ENCODE data around the gene MMP24.
"Not testable (repeated sequence)": the region's sequence is repeated elsewhere in the genome, so short reads cannot be mapped to it uniquely, and the experiment has no call there.

The MMP24 gene

DNA sequence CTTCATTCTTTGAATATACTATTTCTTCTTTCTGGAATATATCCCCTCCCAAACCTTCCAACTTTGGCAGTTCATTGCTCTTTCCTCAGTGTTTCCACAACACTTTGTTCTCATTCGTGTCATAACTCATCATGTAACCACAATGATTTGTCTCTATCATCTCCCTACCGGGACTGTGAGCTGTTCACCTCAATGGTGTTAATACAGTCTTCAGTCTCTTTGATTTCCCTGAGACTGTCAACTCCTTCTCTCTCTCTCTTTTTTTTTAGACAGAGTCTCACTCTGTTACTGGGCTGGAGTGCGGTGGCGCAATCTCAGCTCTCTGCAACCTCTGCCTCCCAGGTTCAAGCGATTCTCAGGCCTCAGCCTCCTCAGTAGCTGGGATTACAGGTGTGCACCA lies 2.5 kb upstream of the MMP24 start:
- DNase-seq: no peak

DNA sequence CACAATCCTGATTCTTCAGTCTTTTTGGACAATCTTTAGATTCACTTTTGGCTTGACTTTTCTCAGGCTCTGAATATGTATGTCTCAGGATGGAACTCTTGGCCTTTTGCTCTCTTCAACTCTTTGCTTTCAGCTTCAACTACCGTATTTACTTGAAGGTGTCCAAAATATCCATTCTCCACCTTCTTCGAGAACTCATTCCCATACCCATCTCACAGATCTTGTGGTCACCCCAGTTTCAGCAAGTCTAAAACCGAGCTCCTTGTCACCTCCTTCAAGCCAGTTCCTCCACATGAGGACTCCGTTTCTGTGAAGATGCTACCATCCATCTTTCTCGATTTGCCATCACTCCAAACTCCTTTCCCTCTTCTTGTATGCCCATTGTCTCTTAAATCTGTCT lies 2.0 kb upstream of the MMP24 start:
- no peak for DNase-seq

DNA sequence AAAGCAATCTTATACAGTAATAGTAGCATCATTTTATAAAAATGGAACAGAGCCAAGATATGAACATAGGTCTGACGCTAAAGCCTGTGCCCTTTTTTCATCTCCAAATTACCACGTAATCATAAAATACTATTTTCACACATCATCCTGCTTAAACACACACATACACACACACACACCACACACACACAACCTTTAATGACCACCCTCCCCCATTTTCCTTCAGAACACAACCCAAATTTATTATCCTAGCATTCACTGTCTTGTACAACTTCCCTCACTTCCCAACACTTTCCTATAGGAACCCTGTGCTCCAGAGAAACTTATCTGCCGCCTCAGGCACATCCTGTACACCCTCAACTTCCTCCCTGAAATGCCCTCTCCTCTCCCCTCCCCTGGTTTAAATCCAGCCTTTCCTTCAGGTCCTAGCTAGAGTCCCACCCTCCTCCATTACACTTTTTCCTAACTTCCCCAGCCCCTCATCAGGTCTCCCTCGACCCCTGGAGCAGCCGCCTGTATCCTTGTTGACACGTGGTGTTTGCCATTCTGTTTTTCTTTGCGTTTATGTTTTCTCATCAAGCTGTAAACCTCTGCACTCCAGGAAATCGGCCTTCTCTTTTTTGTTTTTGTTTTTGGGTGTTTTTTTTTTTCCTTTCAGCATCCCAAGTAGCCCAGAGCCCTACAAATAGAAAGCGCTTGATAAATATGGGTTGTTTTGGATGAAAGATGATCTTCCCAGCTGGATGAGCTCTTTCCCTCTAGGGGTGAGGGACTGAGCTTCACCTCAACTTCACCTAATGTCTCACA lies 968 bp upstream of the MMP24 start:
- no peak for DNase-seq

DNA sequence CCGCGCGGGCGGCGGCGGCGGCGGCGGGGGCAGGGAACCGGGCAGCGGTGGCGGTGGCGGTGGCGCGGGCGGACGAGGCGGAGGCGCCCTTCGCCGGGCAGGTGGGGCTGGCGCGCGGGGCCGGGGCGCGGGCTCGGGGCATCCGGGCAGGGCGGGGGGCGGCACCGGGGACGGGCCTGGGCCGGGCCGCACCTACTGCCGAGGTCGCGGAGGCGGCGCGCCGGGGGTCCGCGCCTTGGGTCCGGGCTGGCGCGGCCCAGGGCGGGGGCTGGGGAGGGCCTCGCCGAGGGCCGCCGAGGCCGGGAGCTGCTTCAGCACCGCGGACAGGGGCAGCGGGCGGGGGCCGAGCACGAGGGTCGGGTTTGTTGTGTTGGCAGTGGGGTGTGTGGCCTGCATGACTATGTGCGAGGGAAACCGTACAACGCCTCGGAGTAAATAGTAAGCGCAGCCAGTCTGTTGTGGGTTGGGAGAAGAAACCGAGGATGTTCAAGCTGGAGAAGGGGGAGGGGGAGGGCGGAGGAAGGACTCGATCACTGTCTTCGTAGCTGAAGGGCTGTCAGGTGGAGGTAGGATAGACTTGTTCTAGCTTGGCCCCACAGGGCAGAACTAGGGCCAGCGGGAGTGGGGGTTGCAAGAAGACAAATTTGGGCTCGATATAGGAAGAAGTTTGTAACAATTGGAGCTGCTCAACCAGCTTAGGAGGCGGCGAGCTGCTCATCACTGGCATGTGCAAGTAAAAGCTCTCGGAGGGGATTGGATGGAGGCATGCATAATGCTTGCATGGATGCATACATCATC lies 593 bp downstream of the MMP24 start:
- DNase-seq: peak; percentile 56

DNA sequence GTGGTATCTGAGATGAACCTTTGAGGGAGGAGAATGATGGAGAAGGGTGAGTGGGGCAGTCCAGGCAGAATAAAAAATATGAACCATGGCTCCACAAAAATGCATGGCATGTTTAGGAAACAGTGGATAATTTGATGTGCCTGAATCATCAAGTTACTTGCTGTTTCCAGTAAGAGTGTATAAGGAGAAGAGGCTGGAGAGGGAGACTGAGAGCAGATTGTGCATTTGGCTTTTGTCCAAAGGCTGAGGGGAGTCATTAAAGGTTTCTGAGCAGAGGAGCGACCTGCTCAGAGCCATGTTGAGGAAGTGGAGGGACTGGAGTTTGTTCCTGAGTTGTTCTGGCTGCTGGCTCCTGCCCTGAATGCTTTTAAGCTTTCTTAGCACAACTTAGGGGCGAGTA lies 6.1 kb downstream of the MMP24 start:
- DNase-seq: no peak

DNA sequence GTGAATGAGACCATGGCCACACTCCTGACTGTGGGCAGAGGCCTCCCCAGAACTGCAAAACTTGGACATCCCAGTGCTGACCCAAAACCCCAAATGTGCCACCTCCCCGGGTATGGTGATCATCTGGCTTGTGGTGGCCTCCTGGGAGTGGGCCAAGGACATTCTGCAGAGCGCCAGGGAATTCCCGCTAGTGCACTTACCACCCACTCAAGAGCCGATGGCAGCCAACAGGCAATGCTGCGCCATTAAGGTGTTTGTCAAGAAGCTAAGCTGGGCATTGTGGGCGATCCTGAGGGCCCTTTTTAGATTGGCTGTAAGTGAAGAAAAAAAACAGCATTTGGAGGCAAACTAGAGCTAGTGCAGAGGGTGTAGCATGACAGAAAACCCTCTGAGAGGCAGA lies 9.4 kb downstream of the MMP24 start:
- DNase-seq: no peak

DNA sequence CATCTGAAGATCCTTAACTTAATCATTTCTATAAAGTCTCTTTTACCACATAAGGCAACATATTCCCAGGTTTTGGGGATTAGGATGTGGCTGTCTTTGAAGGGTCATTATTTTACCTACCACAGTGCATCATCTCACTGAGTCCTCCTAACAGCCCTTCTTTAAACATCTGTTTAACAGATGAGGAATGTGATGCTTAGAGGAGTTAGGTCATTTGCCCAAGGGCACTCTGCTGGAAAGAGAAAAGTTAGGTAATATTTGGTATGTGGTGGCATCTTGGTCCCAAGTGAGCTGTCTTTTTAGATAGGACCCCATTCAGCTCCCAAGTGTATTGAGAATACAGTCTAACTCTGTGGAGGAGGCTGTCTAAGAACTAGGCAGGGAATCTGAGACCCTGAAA lies 11.0 kb downstream of the MMP24 start:
- DNase-seq: no peak

DNA sequence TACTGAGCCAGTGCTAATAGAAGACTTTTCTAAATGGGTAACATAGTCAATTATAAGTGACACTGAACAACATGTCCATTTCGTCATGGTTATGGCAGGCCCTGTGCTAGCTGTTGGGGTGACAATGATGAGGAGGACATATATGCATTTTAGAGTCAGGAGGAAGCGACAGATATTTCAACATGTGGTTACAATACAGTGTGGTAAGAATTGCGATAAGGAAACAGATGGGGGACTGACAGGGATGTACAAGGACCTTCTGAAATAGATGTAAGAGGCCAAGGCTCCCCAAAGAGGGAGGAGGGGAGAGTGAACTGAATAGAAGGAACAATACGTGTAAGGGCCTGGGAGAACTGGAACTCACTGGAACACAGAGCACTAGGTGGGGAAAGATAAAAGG lies 11.7 kb downstream of the MMP24 start:
- no peak for DNase-seq

DNA sequence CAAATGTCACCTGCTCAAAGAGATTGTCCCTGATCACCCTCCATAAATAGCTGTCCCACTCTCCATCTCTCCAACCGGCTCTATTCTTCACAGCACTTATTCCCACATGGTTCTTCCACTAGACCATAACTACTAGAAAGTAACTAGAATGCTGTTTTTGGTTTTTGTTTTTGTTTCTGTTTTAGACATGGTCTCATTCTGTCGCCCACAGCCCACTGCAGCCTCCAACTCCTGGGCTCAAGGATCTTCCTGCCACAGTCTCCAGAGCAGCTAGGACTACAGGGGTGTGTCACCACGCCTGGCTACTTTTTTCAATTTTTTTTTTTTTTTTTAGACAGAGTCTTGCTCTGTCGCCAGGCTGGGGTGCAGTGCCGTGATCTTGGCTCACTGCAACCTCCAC lies 12.2 kb downstream of the MMP24 start:
- DNase-seq: no peak

DNA sequence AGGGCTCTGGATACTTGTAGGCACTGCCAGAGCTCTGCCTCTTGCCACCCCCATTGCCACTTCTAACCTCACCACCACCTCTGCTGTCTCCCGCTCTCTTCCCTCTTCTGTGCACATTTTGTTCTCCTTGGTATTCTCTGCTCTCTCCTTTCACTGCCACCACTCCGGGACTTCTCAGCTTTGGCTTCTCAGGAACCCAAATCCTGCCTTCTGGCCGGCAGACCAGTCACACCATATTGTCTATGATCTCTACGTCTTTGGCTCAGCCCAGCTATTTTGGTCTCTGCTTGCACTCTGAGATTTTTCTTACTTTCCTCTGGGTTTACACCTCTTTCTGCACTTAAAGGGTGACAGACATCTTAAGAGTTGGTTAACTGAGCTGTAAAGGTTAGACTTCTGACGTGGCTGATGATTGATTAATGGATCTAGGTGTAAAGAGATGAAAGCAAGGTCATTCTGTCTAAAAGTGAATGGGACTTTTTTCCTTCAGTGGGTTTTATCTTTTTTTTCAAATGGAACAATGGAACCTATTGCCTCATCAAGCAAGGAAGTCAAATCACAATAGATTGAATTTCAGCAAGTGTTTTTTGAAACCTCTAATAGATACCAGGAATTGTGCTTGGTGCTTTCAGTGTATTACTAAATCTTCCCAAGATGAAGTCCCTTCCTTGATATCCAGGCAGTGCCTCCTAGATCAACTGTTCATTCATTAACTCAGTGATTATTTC lies 13.8 kb downstream of the MMP24 start:
- DNase-seq: no peak

DNA sequence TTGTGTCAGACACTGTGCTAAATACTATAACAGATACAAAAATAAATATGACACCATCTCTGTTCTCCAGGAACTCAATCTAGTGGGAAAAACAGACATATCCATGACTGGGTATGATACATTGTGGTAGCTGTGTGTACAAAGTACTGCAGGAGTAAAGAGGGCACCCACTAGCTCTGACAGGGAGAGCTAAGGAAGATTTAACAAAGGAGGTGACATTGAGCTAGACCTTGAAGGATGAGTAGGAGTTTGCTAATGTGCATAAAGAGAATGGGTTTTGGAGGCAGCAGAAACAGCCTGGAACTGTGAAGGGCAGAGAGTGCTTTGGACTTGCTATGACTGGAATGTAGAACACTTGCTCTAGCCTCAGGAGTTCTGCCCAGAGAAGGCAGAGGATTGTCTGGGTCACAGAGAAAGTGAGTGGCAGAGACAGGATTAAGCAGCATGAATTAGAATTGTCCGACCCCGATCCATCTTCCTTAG lies 14.4 kb downstream of the MMP24 start:
- no peak for DNase-seq

DNA sequence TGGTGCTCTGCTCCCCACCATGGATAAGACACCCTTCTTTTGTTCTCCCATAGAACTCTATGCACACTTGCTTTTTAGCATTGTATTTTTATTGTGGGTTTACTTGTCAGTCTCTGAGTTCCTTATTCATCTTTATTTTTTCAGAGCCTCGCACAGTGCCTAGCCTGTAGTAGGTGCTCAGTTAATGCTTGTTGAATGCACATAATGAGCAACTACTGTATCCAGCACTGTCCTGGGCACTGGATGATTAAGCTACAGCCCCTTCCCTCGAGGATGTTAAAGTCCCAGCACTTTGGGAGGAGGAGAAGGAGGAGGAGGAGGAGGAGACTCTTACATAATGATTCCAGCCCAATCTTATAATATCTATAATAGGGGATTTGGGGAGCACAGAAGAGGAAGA lies 16.8 kb downstream of the MMP24 start:
- DNase-seq: no peak

DNA sequence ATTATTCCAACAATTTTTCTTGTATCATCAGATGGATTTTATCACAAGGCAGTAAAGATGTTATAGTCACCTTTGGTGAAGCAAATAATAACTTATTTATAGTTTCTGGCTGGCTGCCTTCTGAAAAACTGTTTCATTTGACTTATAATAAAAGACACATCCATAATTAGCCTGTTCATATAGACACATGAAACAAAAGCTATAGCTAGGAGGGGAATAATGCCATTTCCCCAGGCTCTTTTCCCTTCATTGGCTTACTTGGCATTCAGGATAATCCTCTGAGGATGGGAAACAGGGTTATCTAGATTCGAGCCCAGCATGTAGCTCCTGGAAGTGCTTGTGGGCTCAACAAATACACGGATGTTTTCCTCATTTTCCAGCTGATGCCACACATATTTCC lies 17.5 kb downstream of the MMP24 start:
- DNase-seq: no peak

DNA sequence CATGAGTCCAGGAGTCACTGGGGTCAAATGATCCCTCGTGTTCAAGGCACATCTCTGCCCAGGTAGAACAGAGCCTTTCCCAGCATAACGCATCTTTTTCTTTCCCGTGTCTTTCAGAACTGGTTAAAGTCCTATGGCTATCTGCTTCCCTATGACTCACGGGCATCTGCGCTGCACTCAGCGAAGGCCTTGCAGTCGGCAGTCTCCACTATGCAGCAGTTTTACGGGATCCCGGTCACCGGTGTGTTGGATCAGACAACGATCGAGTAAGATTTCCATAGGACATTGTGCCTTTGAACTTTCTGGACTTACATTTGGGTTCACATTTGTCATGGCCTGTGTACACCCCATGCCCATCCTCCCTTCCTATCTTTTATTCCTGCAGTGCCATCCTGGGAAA lies 20.2 kb downstream of the MMP24 start:
- DNase-seq: no peak

DNA sequence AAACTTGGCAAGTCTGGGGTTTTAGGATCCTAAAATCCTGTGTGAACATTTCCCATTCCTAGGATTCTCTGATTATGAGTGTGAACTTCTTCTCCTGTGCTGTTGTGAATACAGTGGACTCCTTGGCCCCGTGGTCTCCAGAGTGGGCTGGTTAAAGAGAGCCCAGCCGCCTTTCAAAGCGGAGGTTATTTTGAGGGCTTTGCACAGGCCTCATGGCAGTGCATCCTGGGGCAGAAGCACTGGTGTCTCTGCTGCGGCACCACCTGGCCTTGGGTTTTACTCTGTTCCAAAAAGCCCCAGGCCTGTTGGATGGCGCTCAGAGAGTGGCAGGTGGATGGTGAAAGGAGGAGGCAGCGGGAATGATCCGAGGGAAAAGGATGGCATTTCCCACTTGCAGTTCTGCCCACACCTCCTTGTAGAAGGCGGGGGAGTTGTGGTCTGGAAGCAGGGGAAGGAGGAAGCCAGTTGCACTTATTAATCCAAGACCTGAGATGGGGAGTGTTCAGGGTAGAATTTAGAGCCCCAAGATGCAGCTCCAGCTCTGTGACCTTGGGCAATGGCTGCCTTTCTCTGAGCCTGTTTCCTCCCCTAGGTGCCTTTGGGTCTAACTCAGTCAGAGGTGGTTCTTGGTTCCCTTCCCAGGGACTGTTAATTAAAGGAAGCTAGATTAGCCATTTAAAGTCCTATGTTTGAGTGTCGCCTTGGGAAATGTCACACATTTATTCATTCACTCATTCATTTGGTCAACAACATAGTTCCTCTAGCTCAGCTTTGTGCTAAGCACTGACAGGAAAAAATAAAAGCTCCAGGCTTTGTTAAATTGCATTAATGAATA lies 22.4 kb downstream of the MMP24 start:
- DNase-seq: no peak

DNA sequence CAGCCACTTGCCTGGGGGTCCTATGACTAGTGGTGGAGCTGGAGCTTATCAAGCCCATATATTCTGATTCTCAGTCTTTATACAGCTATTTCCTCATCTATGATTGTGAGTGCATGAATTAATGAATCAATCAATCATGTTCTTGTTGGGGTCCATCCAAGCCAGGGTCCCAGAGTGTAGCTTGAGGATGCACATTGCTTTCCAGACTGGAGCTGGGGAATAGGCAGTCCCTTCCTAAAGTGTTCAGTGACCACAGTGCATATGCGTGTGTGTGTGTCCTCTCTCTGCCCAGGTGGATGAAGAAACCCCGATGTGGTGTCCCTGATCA lies 25.1 kb downstream of the MMP24 start:
- DNase-seq: no peak

DNA sequence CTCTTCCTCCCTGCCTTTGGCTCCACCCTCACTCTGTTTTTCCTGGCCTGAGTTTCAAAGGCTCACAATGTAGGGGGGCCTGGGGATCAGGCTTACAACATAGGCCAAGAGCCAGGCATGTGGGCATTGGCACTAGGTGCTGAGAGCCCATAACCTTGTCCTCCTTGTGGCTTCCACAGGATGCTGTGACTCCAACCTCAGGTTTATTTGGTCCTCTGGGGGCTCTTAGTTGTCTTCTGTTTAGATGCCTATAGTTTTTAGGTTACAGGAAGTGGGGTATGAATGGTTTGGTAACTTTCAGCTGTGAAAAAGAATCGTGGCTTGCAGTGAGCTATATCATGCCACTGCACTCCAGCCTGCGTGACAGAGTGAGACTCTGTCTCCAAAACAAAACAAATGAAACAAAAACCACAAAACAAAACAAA lies 25.6 kb downstream of the MMP24 start:
- DNase-seq: no peak

DNA sequence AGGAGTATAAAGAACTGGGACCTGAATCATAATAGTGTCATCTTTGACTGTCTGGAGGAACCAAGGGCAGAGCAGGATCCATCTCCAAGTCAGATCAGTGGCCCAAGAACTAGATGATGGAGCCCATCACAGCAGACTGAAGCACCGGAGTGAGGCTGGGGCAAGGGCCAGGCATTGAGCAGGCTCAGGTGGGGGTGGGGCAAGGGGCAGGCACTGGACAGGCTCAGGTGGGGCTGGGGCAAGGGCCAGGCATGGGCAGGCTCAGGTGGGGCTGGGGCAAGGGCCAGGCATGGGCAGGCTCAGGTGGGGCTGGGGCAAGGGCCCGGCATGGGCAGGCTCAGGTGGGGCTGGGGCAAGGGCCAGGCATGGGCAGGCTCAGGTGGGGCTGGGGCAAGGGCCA lies 26.1 kb downstream of the MMP24 start:
- DNase-seq: not testable (repeated sequence)

DNA sequence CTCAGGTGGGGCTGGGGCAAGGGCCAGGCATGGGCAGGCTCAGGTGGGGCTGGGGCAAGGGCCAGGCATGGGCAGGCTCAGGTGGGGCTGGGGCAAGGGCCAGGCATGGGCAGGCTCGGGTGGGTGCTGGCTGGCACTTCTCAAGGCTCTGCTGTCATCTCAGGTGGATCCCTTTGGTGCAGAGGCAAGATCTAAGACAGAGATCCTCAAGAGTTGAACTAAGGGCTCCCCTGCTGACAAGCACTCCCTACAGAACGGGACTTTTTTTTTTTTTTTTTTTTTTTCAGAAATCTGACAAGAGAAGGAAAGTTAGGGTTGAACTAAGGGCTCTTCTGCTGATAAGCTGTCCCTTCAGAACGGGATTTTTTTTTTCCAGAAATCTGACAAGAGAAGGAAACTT lies 26.5 kb downstream of the MMP24 start:
- DNase-seq: no peak

DNA sequence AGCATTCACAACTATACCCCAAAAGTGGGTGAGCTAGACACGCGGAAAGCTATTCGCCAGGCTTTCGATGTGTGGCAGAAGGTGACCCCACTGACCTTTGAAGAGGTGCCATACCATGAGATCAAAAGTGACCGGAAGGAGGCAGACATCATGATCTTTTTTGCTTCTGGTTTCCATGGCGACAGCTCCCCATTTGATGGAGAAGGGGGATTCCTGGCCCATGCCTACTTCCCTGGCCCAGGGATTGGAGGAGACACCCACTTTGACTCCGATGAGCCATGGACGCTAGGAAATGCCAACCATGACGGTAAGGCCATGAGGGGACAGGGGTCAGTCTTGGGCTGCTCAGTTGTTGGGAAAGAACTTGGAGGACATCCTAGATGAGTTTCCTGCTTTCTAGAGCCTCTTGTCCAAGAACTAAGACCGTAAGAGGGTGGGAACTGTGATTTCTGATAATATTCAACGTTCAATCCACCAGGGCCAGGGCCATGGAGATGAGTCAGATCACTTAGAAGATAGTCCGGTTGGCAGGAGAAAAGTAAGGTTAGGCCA lies 28.0 kb downstream of the MMP24 start:
- no peak for DNase-seq

DNA sequence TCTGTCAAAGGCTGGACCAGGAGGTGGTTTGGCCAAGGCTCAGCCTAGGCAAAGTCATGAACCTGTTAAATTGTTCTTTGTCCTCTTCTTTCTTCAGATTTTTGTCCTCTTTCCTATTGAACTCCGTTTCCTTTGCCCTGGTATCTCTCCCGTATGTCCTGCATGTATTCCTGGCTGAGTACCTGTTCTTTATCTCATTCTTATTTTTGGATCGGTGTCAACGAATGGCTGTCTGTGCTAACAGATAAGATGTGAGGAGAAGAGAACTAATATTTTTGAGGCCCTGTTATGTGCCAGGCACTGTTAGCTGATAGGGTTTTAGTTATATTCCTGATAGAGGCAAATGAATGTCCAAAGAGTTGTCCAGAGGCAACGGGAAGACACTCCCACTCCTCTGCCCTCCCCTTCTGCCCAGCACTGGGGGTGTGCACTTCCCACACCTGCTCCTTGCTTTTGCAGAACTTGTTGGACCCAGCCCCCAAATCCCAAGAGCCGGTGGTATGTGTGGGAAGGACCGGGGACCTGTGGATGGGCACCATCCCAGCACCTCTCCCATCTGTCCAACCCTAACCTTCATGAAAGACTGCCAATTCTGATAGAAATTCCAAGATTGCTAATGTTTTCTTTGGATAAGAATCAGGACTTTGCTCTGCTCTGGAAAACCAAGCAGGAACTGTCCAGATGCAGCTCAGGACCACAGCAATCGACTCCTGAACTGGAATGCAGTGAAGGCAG lies 30.9 kb downstream of the MMP24 start:
- no peak for DNase-seq

DNA sequence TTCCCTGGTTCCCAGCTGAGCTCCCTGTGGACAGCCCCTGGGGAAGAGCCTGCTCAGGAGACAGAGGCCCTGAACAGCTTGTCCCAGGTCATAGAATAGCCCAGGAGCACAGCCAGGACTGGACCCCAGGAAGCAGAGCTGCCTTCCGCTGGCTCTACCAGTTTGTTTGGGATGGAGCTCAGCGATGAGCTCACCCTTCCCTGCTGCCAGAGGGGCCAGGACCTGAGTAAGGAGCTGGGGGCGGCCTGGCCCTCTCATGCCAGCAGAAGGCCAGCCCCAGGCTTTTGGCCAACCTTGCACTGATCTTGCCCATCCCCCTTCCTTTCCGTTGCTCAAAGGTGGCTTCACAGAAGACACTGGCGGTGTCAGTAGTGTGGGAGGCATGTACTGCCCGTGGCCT lies 33.9 kb downstream of the MMP24 start:
- DNase-seq: no peak

Data from activated CD4-positive, CD25-positive, alpha-beta regulatory T cell treated with anti-CD3 and anti-CD28 coated beads, Interleukin-2, amount 50 U/mL, for 72 hours (primary cell).